GM12874 (cell line): Measurements from ENCODE around the gene S100A9.
A peak's percentile ranks its signal among the peaks of the same experiment; 100 is the strongest.

Source experiments
- CTCF ChIP-seq: IDR thresholded peaks from 2 replicates; pipeline ENCODE4 v1.5.1; 2011; ENCODE audit warnings: low read depth, mild to moderate bottlenecking, control low read depth, low read length, moderate library complexity; ENCODE audit not compliant: insufficient read depth

Gene S100A9

GRCh38 chr1:153402226-153402625 is 44.6 kb downstream of the S100A9 start:
- no peak for TF ChIP-seq CTCF

GRCh38 chr1:153403421-153404085 is 45.9 kb downstream of the S100A9 start:
- TF ChIP-seq CTCF = no peak

GRCh38 chr1:153404086-153404635 is 46.5 kb downstream of the S100A9 start:
- TF ChIP-seq CTCF = no peak

- peak; percentile 63 for TF ChIP-seq CTCF
Observed at GRCh38 chr1:153404768-153405167, 47.1 kb downstream of the S100A9 start.
